HepG2 (cell line): Measurements from ENCODE around the gene CUL4B. TPM values are rescaled to one million over a fixed set of nuclear protein-coding genes. Genes with fewer than 3 reads are reported as not detected.

ENCODE experiments used
- GRHL1 ChIP-seq: sonication (generic); formaldehyde crosslinking; conservative IDR thresholded peaks from 2 replicates; pipeline ENCODE4 v1.8.0; 2022; ENCODE audit warnings: missing genetic modification reagents
- HHEX ChIP-seq: IDR thresholded peaks from 2 replicates; pipeline ENCODE4 v1.6.1; 2016; ENCODE audit warnings: control low read depth
- NFE2L2 ChIP-seq: fragments of 150-350 bp; IDR thresholded peaks from 2 replicates; pipeline ENCODE4 v1.6.1; 2014; ENCODE audit warnings: low read length
- PHF8 ChIP-seq: sonication (generic); formaldehyde crosslinking; IDR thresholded peaks from 2 replicates; pipeline ENCODE4 v1.5.0; 2020; ENCODE audit warnings: missing genetic modification reagents
- RERE ChIP-seq: IDR thresholded peaks from 2 replicates; pipeline ENCODE4 v1.6.1; 2016; ENCODE audit warnings: low read depth, missing genetic modification reagents, missing compliant biosample characterization
- SATB2 ChIP-seq: sonication (generic); formaldehyde crosslinking; IDR thresholded peaks from 2 replicates; pipeline ENCODE4 v1.5.0; 2020; ENCODE audit warnings: missing genetic modification reagents
- SP1 ChIP-seq, 2 experiments: fragments of 450-650 bp in 1 of 2; sonication (generic) in 1 of 2; formaldehyde crosslinking in 1 of 2; IDR thresholded peaks; 2 replicates each; pipeline versions ENCODE4 v1.4.0 to v1.6.1; 2016 to 2020; ENCODE audit warnings: missing genetic modification reagents in 1 of 2
- ZBTB4 ChIP-seq: sonication (generic); formaldehyde crosslinking; IDR thresholded peaks from 2 replicates; pipeline ENCODE4 v1.4.0; 2020; ENCODE audit warnings: missing genetic modification reagents, mild to moderate bottlenecking, borderline replicate concordance
- ZBTB43 ChIP-seq: sonication (generic); formaldehyde crosslinking; conservative IDR thresholded peaks from 2 replicates; pipeline ENCODE4 v1.4.0; 2020; ENCODE audit warnings: missing genetic modification reagents
- ZNF124 ChIP-seq: sonication (generic); formaldehyde crosslinking; IDR thresholded peaks from 2 replicates; pipeline ENCODE4 v1.4.0; 2020; ENCODE audit warnings: missing genetic modification reagents
- ZNF230 ChIP-seq: sonication (generic); formaldehyde crosslinking; IDR thresholded peaks from 2 replicates; pipeline ENCODE4 v1.4.0; 2020; ENCODE audit warnings: mild to moderate bottlenecking, missing genetic modification reagents
- ZNF33A ChIP-seq: sonication (generic); formaldehyde crosslinking; IDR thresholded peaks from 2 replicates; pipeline ENCODE4 v1.5.1; 2020; ENCODE audit warnings: missing genetic modification reagents, mild to moderate bottlenecking, moderate library complexity, borderline replicate concordance
- ZNF512B ChIP-seq: sonication (generic); formaldehyde crosslinking; IDR thresholded peaks from 2 replicates; pipeline ENCODE4 v1.5.1; 2020; ENCODE audit warnings: missing genetic modification reagents, mild to moderate bottlenecking, borderline replicate concordance
- ZNF713 ChIP-seq: sonication (generic); formaldehyde crosslinking; IDR thresholded peaks from 2 replicates; pipeline ENCODE4 v1.4.0; 2020; ENCODE audit warnings: mild to moderate bottlenecking, missing genetic modification reagents
- polyA plus RNA-seq, 8 experiments: library from polyadenylated mRNA; depleted of rRNA in 3 of 8; stranded (reverse) in 7 of 8; unstranded in 1 of 8; fragments of >200 nt; fragmentation: Illumina TruSeq in 4 of 8; extraction: Trizol in 4 of 8; gene quantifications; 2 replicates each; pipeline versions ENCODE4 v1.2.1 to v1.2.3, GENCODE V29; 2011 to 2016; ENCODE audit warnings: low read depth in 4 of 8, missing spikeins in 1 of 8, mixed read lengths in 1 of 8; ENCODE audit not compliant: insufficient read depth in 1 of 8
- total RNA-seq, 5 experiments: library from RNA; depleted of rRNA; stranded (reverse); fragments of >200 nt; fragmentation: Illumina TruSeq; extraction: Trizol; gene quantifications; 2 replicates each; pipeline ENCODE4 v1.2.3, GENCODE V29; 2016; ENCODE audit warnings: low read depth in 1 of 5

The CUL4B gene
- total and polyA plus RNA-seq, 2 of the 13 experiments (the other 11 are each of a cell fraction or from before 2014, with no cell fraction given): 21.6 to 28.5 TPM

GRCh38 chrX:120560842-120561633 lies at the start of gene CUL4B (continued):
- no peak for TF ChIP-seq ZNF230 (CRISPR knock-in tag)
- TF ChIP-seq ZNF512B: no peak
- no peak for TF ChIP-seq RERE (CRISPR knock-in tag)
- TF ChIP-seq ZNF33A (CRISPR knock-in tag): no peak
- no peak for TF ChIP-seq GRHL1
- no peak for TF ChIP-seq ZBTB43
- no peak for TF ChIP-seq ZNF124
- no peak for TF ChIP-seq ZNF713 (CRISPR knock-in tag)
- no peak for TF ChIP-seq NFE2L2
- TF ChIP-seq PHF8 (CRISPR knock-in tag): peak; percentile 53
- TF ChIP-seq HHEX (CRISPR knock-in tag): no peak
- no peak for TF ChIP-seq SATB2 (CRISPR knock-in tag)
- TF ChIP-seq ZBTB4 (CRISPR knock-in tag): no peak
- TF ChIP-seq SP1 (IDR thresholded peaks at IDR 0.05): no peak
- no peak for TF ChIP-seq SP1 (CRISPR knock-in tag; IDR thresholded peaks at IDR 0.05)
